Ectodermal cell (in vitro differentiated cells): ENCODE measurements around the gene MTFR2.
"Not testable (repeated sequence)": the region's sequence is repeated elsewhere in the genome, so short reads cannot be mapped to it uniquely, and the experiment has no call there.

Experiments
- H3K27ac ChIP-seq: 2 replicates; pipeline ENCODE4 v1.7.0; 2013; ENCODE audit warnings: mild to moderate bottlenecking, low read depth, low read length; ENCODE audit not compliant: insufficient read depth, poor library complexity, severe bottlenecking
- H3K27me3 ChIP-seq: 2 replicates; pipeline ENCODE4 v1.7.0; 2013; ENCODE audit warnings: mild to moderate bottlenecking, low read length; ENCODE audit not compliant: insufficient read depth, control insufficient read depth, poor library complexity, severe bottlenecking
- H3K36me3 ChIP-seq: one replicate; pipeline ENCODE4 v1.7.0; 2013; ENCODE audit warnings: low read length; ENCODE audit not compliant: control insufficient read depth, insufficient read depth
- H3K4me1 ChIP-seq: one replicate; pipeline ENCODE4 v1.7.0; 2013; ENCODE audit warnings: low read length; ENCODE audit not compliant: control insufficient read depth, insufficient read depth
- H3K4me3 ChIP-seq: 2 replicates; pipeline ENCODE4 v1.7.0; 2013; ENCODE audit warnings: low read depth, low read length, control low read depth; ENCODE audit not compliant: insufficient read depth
- H3K9me3 ChIP-seq: 2 replicates; pipeline ENCODE4 v1.7.0; 2013; ENCODE audit warnings: mild to moderate bottlenecking, low read length, moderate library complexity; ENCODE audit not compliant: control insufficient read depth
- WGBS, 2 experiments: methylation state at CpG; one replicate each; pipeline ENCODE4 v1.1.7; 2013; ENCODE audit warnings: missing lambda C conversion rate in 2 of 2; 5-methylcytosine and 5-hydroxymethylcytosine counted together

MTFR2 gene

DNA sequence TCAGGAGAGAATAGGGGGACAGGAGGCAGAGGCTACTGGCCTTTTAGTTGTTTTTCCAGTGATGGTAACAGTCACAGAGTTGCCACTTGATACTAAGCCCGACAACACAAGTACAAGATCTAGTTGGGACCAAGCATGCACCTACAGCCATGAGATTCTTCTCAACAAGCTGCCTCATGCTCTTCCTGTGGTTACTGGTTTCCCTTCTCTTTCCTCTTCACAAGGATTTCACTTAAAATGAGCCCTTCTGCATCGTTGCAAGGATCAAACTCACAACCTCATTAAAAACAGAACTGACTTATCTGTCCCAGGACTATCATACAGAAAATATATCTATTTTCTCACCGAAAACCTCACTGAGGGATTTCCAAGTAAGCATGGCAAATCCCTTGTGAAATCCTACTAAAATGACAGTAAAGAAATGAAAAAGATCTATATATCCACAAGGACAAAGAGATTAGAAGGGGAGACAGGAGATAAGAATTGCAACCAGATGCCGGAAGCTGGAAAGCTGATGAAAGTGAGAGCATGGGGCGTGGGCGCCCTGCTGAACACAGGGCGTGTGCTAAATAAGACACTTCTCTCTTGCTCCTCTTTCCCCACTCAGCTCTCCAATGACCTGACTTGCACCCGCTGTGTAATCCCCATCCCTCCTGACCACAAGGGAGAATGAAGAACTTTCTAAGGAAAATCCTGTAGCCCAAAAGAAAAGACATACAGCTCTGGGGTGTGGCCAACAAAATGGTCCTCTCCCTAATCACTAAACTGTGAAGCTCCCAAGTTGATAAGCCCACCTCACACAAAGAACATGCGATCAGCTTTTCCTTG is 13.4 kb downstream of the MTFR2 start:
- H3K27ac ChIP-seq: no peak overlapping the region
- H3K9me3 ChIP-seq: no peaks in the 10 kb centered on the region
- H3K36me3 ChIP-seq: no peaks in the 10 kb centered on the region
- no peaks in the 10 kb centered on the region for H3K27me3 ChIP-seq
- H3K4me1 ChIP-seq: no peaks in the 10 kb centered on the region
- WGBS, 2 experiments: 86 to 87% methylated on average over 9 of the region's 9 CpGs
- no peak overlapping the region for H3K4me3 ChIP-seq

DNA sequence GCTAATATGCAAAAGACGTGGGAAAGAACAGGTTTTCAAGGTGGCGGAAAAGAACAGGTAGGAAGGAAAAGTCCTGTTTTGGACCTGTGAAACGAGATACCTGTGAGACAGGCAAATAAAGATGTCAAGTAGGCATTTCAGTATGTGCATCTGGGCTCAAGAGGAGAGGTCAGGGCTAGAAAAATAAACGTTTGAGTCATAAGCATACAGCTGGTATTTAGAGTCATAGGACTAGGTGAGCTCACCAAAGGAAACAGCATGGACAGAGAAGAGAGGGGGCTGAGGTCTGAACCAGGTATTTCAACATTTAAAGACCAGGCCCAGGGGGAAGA is 14.9 kb downstream of the MTFR2 start:
- H3K9me3 ChIP-seq: no peaks in the 10 kb centered on the region
- 90 to 93% methylated on average over 4 of the region's 4 CpGs for WGBS, 2 experiments
- no peaks in the 10 kb centered on the region for H3K27me3 ChIP-seq

GRCh38 chr6:136232701-136233100 is 17.4 kb downstream of the MTFR2 start:
- H3K36me3 ChIP-seq: no peaks in the 10 kb centered on the region
- H3K4me3 ChIP-seq: no peak overlapping the region
- H3K9me3 ChIP-seq: no peaks in the 10 kb centered on the region
- no peak overlapping the region for H3K27ac ChIP-seq
- no peaks in the 10 kb centered on the region for H3K27me3 ChIP-seq
- no peaks in the 10 kb centered on the region for H3K4me1 ChIP-seq
- WGBS, 2 experiments: 93 to 100% methylated on average over 1 of the region's 1 CpG

More for the DNA sequence above, 14.9 kb downstream of the MTFR2 start:
- Histone ChIP-seq H3K27ac (no peak overlapping the region), H3K4me3 (no peak overlapping the region), H3K36me3 (no peaks in the 10 kb centered on the region), H3K4me1 (no peaks in the 10 kb centered on the region)

GRCh38 chr6:136230219-136230853 is 19.8 kb downstream of the MTFR2 start:
- Histone ChIP-seq H3K4me1 (no peaks in the 10 kb centered on the region), H3K27me3 (no peaks in the 10 kb centered on the region), H3K9me3 (no peaks in the 10 kb centered on the region), H3K27ac (no peak overlapping the region), H3K4me3 (no peak overlapping the region), H3K36me3 (no peaks in the 10 kb centered on the region)
- WGBS, 2 experiments: 95 to 100% methylated on average over 2 of the region's 2 CpGs

DNA sequence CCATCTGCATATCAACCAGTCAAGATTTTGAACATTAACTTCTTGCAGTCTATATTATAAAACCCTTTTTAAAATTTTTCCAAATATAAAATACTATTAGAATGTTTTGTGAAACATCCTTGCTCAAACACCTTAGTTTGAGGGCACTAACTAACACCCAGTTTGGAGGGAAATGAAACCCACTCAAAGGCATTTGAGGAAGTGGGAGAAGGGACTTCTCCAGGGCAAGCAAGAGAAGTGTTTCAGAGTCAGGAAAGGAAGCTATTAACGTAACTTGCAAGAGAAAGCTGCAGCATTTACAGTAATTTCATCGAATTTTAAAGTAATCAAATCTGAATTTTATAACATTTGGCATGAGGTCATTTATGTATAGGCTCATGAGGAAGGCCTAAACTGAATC is 21.3 kb downstream of the MTFR2 start:
- Histone ChIP-seq H3K27ac (no peak overlapping the region), H3K27me3 (no peaks in the 10 kb centered on the region), H3K4me1 (no peaks in the 10 kb centered on the region), H3K36me3 (no peaks in the 10 kb centered on the region), H3K4me3 (no peak overlapping the region), H3K9me3 (no peaks in the 10 kb centered on the region)
- 95 to 100% methylated on average over 2 of the region's 2 CpGs for WGBS, 2 experiments

DNA sequence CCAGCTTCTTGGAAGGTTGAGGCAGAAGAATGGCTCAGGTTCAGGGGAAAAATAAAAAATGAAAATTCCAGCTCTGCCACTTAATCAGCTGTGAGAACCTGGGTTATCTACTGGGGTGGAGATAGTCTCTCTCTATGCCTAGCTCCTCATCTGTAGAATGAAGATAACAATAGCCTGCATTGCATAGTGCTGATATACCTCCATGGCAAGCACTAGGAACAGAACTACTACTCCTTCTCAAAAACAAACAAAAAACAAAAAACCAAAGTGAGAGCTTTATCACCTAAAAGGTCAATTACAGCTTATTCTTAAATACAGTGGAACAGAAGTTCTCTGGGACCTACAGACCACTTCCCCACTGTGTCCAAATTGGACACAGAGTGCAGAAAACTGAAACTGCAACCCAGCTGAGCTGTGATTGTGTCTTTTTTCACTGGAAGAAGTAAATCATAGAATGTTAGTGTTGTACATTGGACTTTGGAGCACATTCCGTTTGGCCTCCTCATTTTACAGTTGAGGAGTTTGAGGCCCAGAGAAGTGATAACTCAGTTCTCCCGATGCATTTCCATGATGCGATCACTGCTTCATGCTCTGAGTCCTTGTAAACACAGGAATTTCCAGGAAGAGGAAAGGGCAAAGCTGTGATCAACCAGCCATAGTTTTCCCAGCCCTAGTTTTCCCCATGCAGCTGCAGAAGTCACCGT is 23.3 kb downstream of the MTFR2 start:
- WGBS, 2 experiments: 90 to 95% methylated on average over 4 of the region's 4 CpGs
- Histone ChIP-seq H3K9me3 (no peaks in the 10 kb centered on the region), H3K4me1 (no peaks in the 10 kb centered on the region), H3K27me3 (no peaks in the 10 kb centered on the region), H3K36me3 (no peaks in the 10 kb centered on the region), H3K4me3 (no peak overlapping the region), H3K27ac (no peak overlapping the region)

DNA sequence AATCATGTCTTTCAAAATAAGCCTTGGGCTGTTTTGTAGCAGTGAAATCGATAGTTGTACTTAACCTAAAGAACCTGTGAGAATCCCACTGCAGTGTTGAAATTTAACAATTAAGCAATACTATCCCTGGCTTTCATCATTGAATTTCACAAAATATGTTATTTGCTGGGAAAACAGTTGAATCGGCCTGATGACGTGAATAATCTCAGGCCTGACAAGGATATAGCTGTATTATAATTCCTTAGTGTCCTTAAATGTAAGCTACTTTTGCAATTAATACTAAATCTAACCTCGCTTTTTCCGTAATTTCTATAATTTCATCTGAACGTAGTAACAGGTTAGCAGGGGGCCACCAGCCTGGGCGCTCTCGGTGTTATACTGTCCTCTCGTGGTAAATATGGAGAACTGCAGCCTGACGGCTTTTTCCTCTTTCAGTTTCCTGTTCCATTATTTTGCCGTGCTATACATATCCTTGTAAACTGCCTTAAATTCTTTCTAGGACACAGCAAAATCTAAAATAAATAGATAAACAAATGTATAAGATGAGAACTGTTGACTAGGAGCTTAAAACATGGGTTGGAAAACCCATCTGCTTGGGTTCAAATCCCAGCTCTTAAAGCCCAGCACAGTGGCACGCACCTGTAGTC is 24.0 kb downstream of the MTFR2 start:
- Histone ChIP-seq H3K4me1 (no peaks in the 10 kb centered on the region), H3K27ac (no peak overlapping the region), H3K27me3 (no peaks in the 10 kb centered on the region), H3K36me3 (no peaks in the 10 kb centered on the region), H3K9me3 (no peaks in the 10 kb centered on the region), H3K4me3 (no peak overlapping the region)
- 47 to 53% methylated on average over 12 of the region's 12 CpGs for WGBS, 2 experiments

- 77% methylated on average over 5 of the region's 5 CpGs for WGBS, 2 experiments
- Histone ChIP-seq H3K36me3 (no peaks in the 10 kb centered on the region), H3K4me3 (no peak overlapping the region), H3K27ac (no peak overlapping the region), H3K27me3 (no peaks in the 10 kb centered on the region), H3K9me3 (no peaks in the 10 kb centered on the region), H3K4me1 (no peaks in the 10 kb centered on the region)
Observed at GRCh38 chr6:136225496-136225895, 24.6 kb downstream of the MTFR2 start.

- H3K27ac ChIP-seq, H3K27me3 ChIP-seq, H3K4me1 ChIP-seq, H3K4me3 ChIP-seq, H3K36me3 ChIP-seq, H3K9me3 ChIP-seq: not testable (repeated sequence)
- 96 to 98% methylated on average over 4 of the region's 4 CpGs for WGBS, 2 experiments
Observed at GRCh38 chr6:136224974-136225373, 25.1 kb downstream of the MTFR2 start.
